H1 (cell line): ENCODE data around the gene TSGA10IP. TPM values are rescaled to one million over a fixed set of nuclear protein-coding genes. Genes with fewer than 3 reads are reported as not detected.

ENCODE experiments used
- ASH2L ChIP-seq: fragments of 200-600, 300-600 bp; sonication (generic); IDR thresholded peaks from one replicate; pipeline ENCODE4 v1.7.1; 2017; ENCODE audit warnings: low read length
- CBX5 ChIP-seq: fragments of 300-800, 300-1000 bp; sonication (generic); IDR thresholded peaks from 2 replicates; pipeline ENCODE4 v1.7.1; 2016; ENCODE audit warnings: antibody characterized with exemption, low read length, low read depth
- CEBPB ChIP-seq: IDR thresholded peaks from 2 replicates; pipeline ENCODE4 v1.6.1; 2012; ENCODE audit warnings: low read depth, low read length
- CHD1 ChIP-seq: IDR thresholded peaks from 2 replicates; pipeline ENCODE4 v1.6.1; 2012; ENCODE audit warnings: low read depth, low read length, improper control_type of control experiment
- CHD2 ChIP-seq: IDR thresholded peaks from 2 replicates; pipeline ENCODE4 v1.6.1; 2012; ENCODE audit warnings: low read length, improper control_type of control experiment
- EP300 ChIP-seq, 2 experiments: IDR thresholded peaks; 1 replicate in 1 of 2; 2 replicates in 1 of 2; pipeline ENCODE4 v1.6.1; 2011 to 2012; ENCODE audit warnings: low read depth in 2 of 2, low read length in 2 of 2, mild to moderate bottlenecking in 2 of 2, borderline replicate concordance in 1 of 2, inconsistent platforms in 1 of 2, moderate library complexity in 1 of 2
- HDAC2 ChIP-seq, 2 experiments: fragments of 300-600 bp in 1 of 2; sonication (generic) in 1 of 2; IDR thresholded peaks; 2 replicates each; pipeline ENCODE4 v1.6.1; 2011 to 2012; ENCODE audit warnings: low read depth in 2 of 2, low read length in 2 of 2, mild to moderate bottlenecking in 2 of 2, moderate library complexity in 2 of 2, borderline replicate concordance in 1 of 2, inconsistent platforms in 1 of 2
- HDAC6 ChIP-seq: IDR thresholded peaks from one replicate; pipeline ENCODE4 v1.7.1; 2012; ENCODE audit warnings: low read depth, mild to moderate bottlenecking, inconsistent platforms, low read length, moderate library complexity
- KDM1A ChIP-seq: fragments of 200-600, 300-600 bp; sonication (generic); IDR thresholded peaks from 2 replicates; pipeline ENCODE4 v1.7.1; 2016; ENCODE audit warnings: mild to moderate bottlenecking, low read length, borderline replicate concordance
- MAX ChIP-seq: IDR thresholded peaks from 2 replicates; pipeline ENCODE4 v1.6.1; 2012; ENCODE audit warnings: inconsistent platforms
- POU5F1 ChIP-seq: IDR thresholded peaks from 2 replicates; pipeline ENCODE4 v1.6.1; 2011; ENCODE audit warnings: low read depth, mild to moderate bottlenecking, low read length, moderate library complexity
- RAD21 ChIP-seq, 2 experiments: IDR thresholded peaks in 1 of 2; conservative IDR thresholded peaks in 1 of 2; 2 replicates each; pipeline ENCODE4 v1.6.1; 2011; ENCODE audit warnings: low read depth in 2 of 2, low read length in 2 of 2, improper control_type of control experiment in 1 of 2, inconsistent platforms in 1 of 2, mild to moderate bottlenecking in 1 of 2, moderate library complexity in 1 of 2
- RBBP5 ChIP-seq: IDR thresholded peaks from 2 replicates; pipeline ENCODE4 v1.7.1; 2012; ENCODE audit warnings: low read depth, mild to moderate bottlenecking, inconsistent platforms, low read length, moderate library complexity, borderline replicate concordance
- SAP30 ChIP-seq: fragments of 300-600 bp; sonication (generic); IDR thresholded peaks from 2 replicates; pipeline ENCODE4 v1.7.1; 2012; ENCODE audit warnings: low read length, moderate library complexity, mild to moderate bottlenecking, inconsistent platforms; ENCODE audit not compliant: insufficient read depth, insufficient replicate concordance
- SIN3A ChIP-seq, 2 experiments: IDR thresholded peaks in 1 of 2; conservative IDR thresholded peaks in 1 of 2; 2 replicates each; pipeline ENCODE4 v1.6.1; 2011 to 2012; ENCODE audit warnings: low read length in 2 of 2, improper control_type of control experiment in 1 of 2, low read depth in 1 of 2, mild to moderate bottlenecking in 1 of 2
- SIX5 ChIP-seq: IDR thresholded peaks from 2 replicates; pipeline ENCODE4 v1.6.1; 2011; ENCODE audit warnings: mild to moderate bottlenecking, low read depth, low read length
- SP2 ChIP-seq: IDR thresholded peaks from 2 replicates; pipeline ENCODE4 v1.6.1; 2012; ENCODE audit warnings: mild to moderate bottlenecking, low read length, inconsistent platforms
- SRF ChIP-seq: IDR thresholded peaks from 2 replicates; pipeline ENCODE4 v1.6.1; 2011; ENCODE audit warnings: mild to moderate bottlenecking, low read depth, low read length, moderate library complexity
- SUZ12 ChIP-seq: fragments of 200-600 bp; sonication (generic); IDR thresholded peaks from 2 replicates; pipeline ENCODE4 v1.6.1; 2012; ENCODE audit warnings: mild to moderate bottlenecking, inconsistent platforms, low read length, moderate library complexity, mixed read lengths
- TBP ChIP-seq: IDR thresholded peaks from 2 replicates; pipeline ENCODE4 v1.6.1; 2011; ENCODE audit warnings: low read depth, low read length, improper control_type of control experiment
- TCF12 ChIP-seq: IDR thresholded peaks from 2 replicates; pipeline ENCODE4 v1.6.1; 2011; ENCODE audit warnings: low read depth, mild to moderate bottlenecking, low read length
- TEAD4 ChIP-seq: IDR thresholded peaks from 2 replicates; pipeline ENCODE4 v1.6.1; 2012; ENCODE audit warnings: low read depth, low read length, inconsistent platforms, mixed read lengths
- YY1 ChIP-seq: IDR thresholded peaks from 2 replicates; pipeline ENCODE4 v1.6.1; 2011; ENCODE audit warnings: low read depth, mild to moderate bottlenecking, low read length
- polyA plus RNA-seq, 7 experiments: library from polyadenylated mRNA; depleted of rRNA in 3 of 7; stranded (reverse) in 5 of 7; unstranded in 2 of 7; fragments of >200 nt in 5 of 7; fragments of 200-250 nt in 2 of 7; gene quantifications; 1 replicate in 5 of 7; 2 replicates in 1 of 7; 4 replicates in 1 of 7; pipeline versions ENCODE4 v1.2.1 to v1.2.3, GENCODE V29; 2011 to 2013; ENCODE audit warnings: missing spikeins in 2 of 7, mixed read lengths in 2 of 7
- total RNA-seq: library from RNA; stranded (reverse); fragmentation: NEBNext Ultra II Directional; extraction: Animal tissue kit (Norgen Biotek cat#: 25700); gene quantifications from 2 replicates; pipeline ENCODE4 v1.2.1, GENCODE V29; 2021

The TSGA10IP gene
- total and polyA plus RNA-seq, 2 of the 8 experiments (the other 6 are each of a cell fraction or from before 2014, with no cell fraction given): 1.9 to 6.0 TPM

GRCh38 chr11:65918211-65919140 is 26.8 kb upstream of the TSGA10IP start, which contains the start of gene C11orf68 (continued):
- TF ChIP-seq CHD1 (no peak), RBBP5 (0 out of 2 replicates have a peak, but pooled peaks have one; percentile 9), SP2 (no peak), TCF12 (no peak), SRF (no peak), YY1 (peak; percentile 86; the same call in 1 of the 2 replicates), ASH2L (peak; percentile 8), RAD21 (IDR thresholded peaks at IDR 0.05 in 1 of 2, conservative IDR thresholded peaks at IDR 0.05 in 1 of 2; ENCODE audit: low read depth in 2 of 2, low read length in 2 of 2) (no peak), CEBPB (no peak), SIN3A (conservative IDR thresholded peaks at IDR 0.05 in 1 of 2, IDR thresholded peaks at IDR 0.05 in 1 of 2; ENCODE audit: low read depth in 1 of 2, low read length in 2 of 2) (no peak), CBX5 (no peak), KDM1A (peak; percentile 61; the same call in 1 of the 2 replicates), SIX5 (no peak), MAX (0 out of 2 replicates have a peak, but pooled peaks have one; percentile 12), HDAC2 (IDR thresholded peaks at IDR 0.05; ENCODE audit: borderline replicate concordance in 1 of 2, low read depth in 2 of 2, low read length in 2 of 2) (peak in 1 of 2 experiments; percentile 28; a peak in 1 of 4 replicates), SUZ12 (no peak), CHD2 (no peak), POU5F1 (no peak), TEAD4 (no peak), HDAC6 (no peak), TBP (peak; percentile 5; the same call in 1 of the 2 replicates), SAP30 (no peak), EP300 (IDR thresholded peaks at IDR 0.05; ENCODE audit: borderline replicate concordance in 1 of 2, low read depth in 2 of 2, low read length in 2 of 2) (no peak)
